ENCODE data around the gene ZFYVE28. TPM values are rescaled to one million over a fixed set of nuclear protein-coding genes. Genes with fewer than 3 reads are reported as not detected.
A peak's percentile ranks its signal among the peaks of the same experiment; 100 is the strongest.

The ZFYVE28 gene
- total and polyA plus RNA-seq, 5 donors from 2014 or later = 8.5 to 86.4 (median 17.6) TPM

- no peak overlapping the region for H3K4me3 Mint-ChIP-seq
- no peaks in the 10 kb centered on the region for H3K27me3 Mint-ChIP-seq
- H3K4me1 Mint-ChIP-seq = peaks cover 0 to 17% (median 7%) of the 10 kb centered on the region in 4 donors
- no peak overlapping the region for H3K4me3 ChIP-seq (ENCODE audit: low read depth, low read length)
- peaks cover 9% of the 10 kb centered on the region for H3K36me3 Mint-ChIP-seq
- no peak for ATAC-seq (ENCODE audit: low read depth in 2 of 2)
- H3K4me1 ChIP-seq (ENCODE audit: control insufficient read depth, insufficient read depth, low read length, poor library complexity, severe bottlenecking) = no peaks in the 10 kb centered on the region
- H3K27ac ChIP-seq (ENCODE audit: insufficient read depth, low read length, poor library complexity, severe bottlenecking) = no peak overlapping the region
- H3K27me3 ChIP-seq (ENCODE audit: control insufficient read depth, insufficient read depth, low read length) = no peaks in the 10 kb centered on the region
- DNase-seq = peak in 1 of 3 donors; percentile 1
- H3K36me3 ChIP-seq (ENCODE audit: control insufficient read depth, insufficient read depth, low read length) = peaks cover 49% of the 10 kb centered on the region
- no peak overlapping the region for H3K27ac Mint-ChIP-seq
- no peaks in the 10 kb centered on the region for H3K9me3 Mint-ChIP-seq
- H3K9me3 ChIP-seq (ENCODE audit: control insufficient read depth in 2 of 2, low read length in 2 of 2) = no peaks in the 10 kb centered on the region
These were observed 168.7 kb downstream of the ZFYVE28 start for GRCh38 chr4:2249526-2250356.

DNA sequence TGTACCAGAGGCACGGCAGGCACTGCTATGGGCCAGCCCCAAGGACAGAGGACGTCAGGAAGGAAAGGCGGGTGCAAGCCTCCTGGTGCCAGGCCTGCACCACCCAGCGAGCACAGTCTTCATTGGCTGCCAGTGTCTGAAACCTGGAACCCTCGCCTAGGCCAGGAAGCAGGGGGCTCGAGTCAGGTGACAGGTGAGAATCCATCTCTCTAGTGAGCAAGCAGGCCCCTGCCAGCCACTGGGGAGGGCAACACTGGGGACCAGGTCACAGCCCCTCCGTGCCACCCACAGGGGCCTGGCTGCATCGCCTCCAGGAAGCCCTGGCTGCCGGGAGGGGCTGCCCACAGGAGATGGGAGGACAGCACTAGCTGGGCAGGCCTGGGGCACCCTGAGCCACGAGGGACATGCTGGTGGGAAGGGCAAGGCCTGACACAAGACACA lies 169.6 kb downstream of the ZFYVE28 start:
- H3K4me3 Mint-ChIP-seq = no peak overlapping the region
- Histone ChIP-seq H3K27ac (ENCODE audit: insufficient read depth, low read length, poor library complexity, severe bottlenecking) (no peak overlapping the region), H3K4me3 (ENCODE audit: low read depth, low read length) (no peak overlapping the region), H3K9me3 (ENCODE audit: control insufficient read depth in 2 of 2, low read length in 2 of 2) (no peaks in the 10 kb centered on the region), H3K36me3 (ENCODE audit: control insufficient read depth, insufficient read depth, low read length) (peaks cover 40% of the 10 kb centered on the region), H3K4me1 (ENCODE audit: control insufficient read depth, insufficient read depth, low read length, poor library complexity, severe bottlenecking) (no peaks in the 10 kb centered on the region), H3K27me3 (ENCODE audit: control insufficient read depth, insufficient read depth, low read length) (no peaks in the 10 kb centered on the region)
- DNase-seq (peak in 1 of 3 donors; percentile 1), ATAC-seq (ENCODE audit: low read depth in 2 of 2) (no peak)
- H3K9me3 Mint-ChIP-seq = no peaks in the 10 kb centered on the region
- H3K36me3 Mint-ChIP-seq = peaks cover 3% of the 10 kb centered on the region
- no peaks in the 10 kb centered on the region for H3K27me3 Mint-ChIP-seq
- H3K4me1 Mint-ChIP-seq = peaks cover 5 to 18% (median 8%) of the 10 kb centered on the region in 4 donors
- no peak overlapping the region for H3K27ac Mint-ChIP-seq

DNA sequence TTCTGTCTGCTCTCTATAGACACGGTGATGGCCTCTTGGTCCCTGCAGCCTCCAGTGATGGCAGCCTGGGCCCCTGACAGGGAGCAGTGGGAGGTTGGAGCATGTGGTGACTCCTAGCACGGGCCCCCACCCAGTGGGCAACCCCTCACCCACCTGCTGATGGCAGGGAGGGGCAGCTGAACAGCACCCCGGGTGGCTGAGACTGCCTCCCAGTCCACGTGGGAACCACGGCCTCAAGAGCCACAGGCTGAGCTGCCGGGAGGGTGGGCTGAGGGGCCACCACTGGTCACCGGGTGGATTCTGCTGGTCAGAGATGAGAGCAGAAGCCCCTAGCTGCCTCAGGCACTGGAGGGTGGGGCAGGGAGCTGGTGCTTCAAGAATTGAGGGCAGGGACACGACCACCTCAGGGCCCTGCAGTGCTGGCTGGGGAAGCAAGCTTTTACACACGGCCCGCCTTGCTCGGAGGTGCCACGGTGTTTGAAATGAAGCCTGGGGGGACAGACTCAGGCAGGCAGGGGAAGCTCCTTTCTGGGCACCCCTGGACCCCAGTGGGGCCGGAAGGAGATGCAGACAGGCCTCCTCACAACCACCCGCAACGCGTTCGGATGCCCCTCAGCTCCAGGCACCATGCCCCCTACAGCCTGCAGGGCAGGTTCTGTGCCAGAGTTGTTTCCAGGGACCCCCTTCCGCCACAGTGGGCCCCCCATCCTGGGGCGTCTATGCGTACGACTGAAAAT lies 170.2 kb downstream of the ZFYVE28 start:
- H3K4me1 Mint-ChIP-seq = peaks cover 6 to 24% (median 13%) of the 10 kb centered on the region in 4 donors
- Histone ChIP-seq H3K9me3 (ENCODE audit: control insufficient read depth in 2 of 2, low read length in 2 of 2) (no peaks in the 10 kb centered on the region), H3K27me3 (ENCODE audit: control insufficient read depth, insufficient read depth, low read length) (no peaks in the 10 kb centered on the region), H3K27ac (ENCODE audit: insufficient read depth, low read length, poor library complexity, severe bottlenecking) (no peak overlapping the region), H3K4me3 (ENCODE audit: low read depth, low read length) (no peak overlapping the region), H3K36me3 (ENCODE audit: control insufficient read depth, insufficient read depth, low read length) (peaks cover 34% of the 10 kb centered on the region), H3K4me1 (ENCODE audit: control insufficient read depth, insufficient read depth, low read length, poor library complexity, severe bottlenecking) (no peaks in the 10 kb centered on the region)
- H3K4me3 Mint-ChIP-seq = no peak overlapping the region
- no peak for DNase-seq
- ATAC-seq (ENCODE audit: low read depth in 2 of 2) = no peak
- no peaks in the 10 kb centered on the region for H3K9me3 Mint-ChIP-seq
- H3K27ac Mint-ChIP-seq = no peak overlapping the region
- peaks cover 3% of the 10 kb centered on the region for H3K36me3 Mint-ChIP-seq
- H3K27me3 Mint-ChIP-seq = no peaks in the 10 kb centered on the region

GRCh38 chr4:2247128-2248043 lies 171.1 kb downstream of the ZFYVE28 start:
- peaks cover 2% of the 10 kb centered on the region for H3K27me3 Mint-ChIP-seq
- Histone ChIP-seq H3K9me3 (ENCODE audit: control insufficient read depth in 2 of 2, low read length in 2 of 2) (no peaks in the 10 kb centered on the region), H3K4me3 (ENCODE audit: low read depth, low read length) (no peak overlapping the region), H3K4me1 (ENCODE audit: control insufficient read depth, insufficient read depth, low read length, poor library complexity, severe bottlenecking) (peaks cover 1% of the 10 kb centered on the region), H3K27me3 (ENCODE audit: control insufficient read depth, insufficient read depth, low read length) (no peaks in the 10 kb centered on the region), H3K36me3 (ENCODE audit: control insufficient read depth, insufficient read depth, low read length) (peaks cover 33% of the 10 kb centered on the region), H3K27ac (ENCODE audit: insufficient read depth, low read length, poor library complexity, severe bottlenecking) (no peak overlapping the region)
- H3K4me3 Mint-ChIP-seq = no peak overlapping the region
- H3K36me3 Mint-ChIP-seq = peaks cover 3% of the 10 kb centered on the region
- peak in 1 of 3 donors; percentile 1 for DNase-seq
- no peaks in the 10 kb centered on the region for H3K9me3 Mint-ChIP-seq
- ATAC-seq (ENCODE audit: low read depth in 2 of 2) = no peak
- H3K4me1 Mint-ChIP-seq = peaks cover 6 to 23% (median 13%) of the 10 kb centered on the region in 4 donors
- H3K27ac Mint-ChIP-seq = no peak overlapping the region

DNA sequence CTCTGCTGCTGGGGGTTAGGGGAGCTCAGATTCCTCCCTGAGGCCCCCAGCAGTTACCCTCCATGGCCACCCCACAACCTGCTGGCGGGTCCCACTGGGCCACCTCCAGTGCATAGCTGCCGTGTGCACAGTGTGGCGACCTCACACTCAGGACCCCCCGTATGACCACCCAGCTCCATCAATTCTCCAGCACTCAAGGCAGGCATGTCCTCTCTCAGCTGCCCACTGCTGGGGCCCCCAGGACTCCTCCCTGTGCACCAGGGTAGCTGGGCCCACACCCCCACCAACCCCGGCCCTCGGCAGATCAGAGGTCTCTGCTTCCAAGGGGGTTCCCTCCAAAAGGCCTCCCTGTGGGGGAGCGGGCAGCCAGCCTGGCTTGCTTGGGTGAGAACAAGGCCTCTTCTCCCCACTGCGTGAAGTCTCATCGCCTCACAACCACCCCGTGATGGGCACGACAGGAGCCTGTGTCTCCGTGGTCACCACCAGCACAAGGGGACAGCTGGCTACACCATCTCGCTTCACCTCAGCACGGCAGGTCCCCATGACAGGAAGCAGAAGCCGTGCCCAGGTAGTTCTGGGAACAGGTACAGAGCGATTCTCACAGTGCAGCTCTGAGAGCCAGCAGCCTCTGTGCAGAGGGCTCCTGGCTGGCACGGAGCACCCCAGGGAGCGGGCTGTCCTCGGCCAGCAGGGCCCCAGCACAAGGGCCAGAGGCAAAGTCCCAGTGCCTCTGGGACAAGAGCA lies 171.9 kb downstream of the ZFYVE28 start:
- no peak for DNase-seq
- peaks cover 3% of the 10 kb centered on the region for H3K36me3 Mint-ChIP-seq
- peaks cover 0 to 1% (median 0%) of the 10 kb centered on the region in 7 donors for H3K9me3 Mint-ChIP-seq
- H3K9me3 ChIP-seq (ENCODE audit: control insufficient read depth in 2 of 2, low read length in 2 of 2) = no peaks in the 10 kb centered on the region
- H3K4me3 ChIP-seq (ENCODE audit: low read depth, low read length) = no peak overlapping the region
- H3K36me3 ChIP-seq (ENCODE audit: control insufficient read depth, insufficient read depth, low read length) = peaks cover 26% of the 10 kb centered on the region
- H3K27ac ChIP-seq (ENCODE audit: insufficient read depth, low read length, poor library complexity, severe bottlenecking) = no peak overlapping the region
- no peak overlapping the region for H3K27ac Mint-ChIP-seq
- H3K4me1 ChIP-seq (ENCODE audit: control insufficient read depth, insufficient read depth, low read length, poor library complexity, severe bottlenecking) = peaks cover 4% of the 10 kb centered on the region
- peaks cover 4% of the 10 kb centered on the region for H3K27me3 Mint-ChIP-seq
- ATAC-seq (ENCODE audit: low read depth in 2 of 2) = no peak
- H3K4me1 Mint-ChIP-seq = peaks cover 6 to 29% (median 13%) of the 10 kb centered on the region in 4 donors
- no peak overlapping the region for H3K4me3 Mint-ChIP-seq
- H3K27me3 ChIP-seq (ENCODE audit: control insufficient read depth, insufficient read depth, low read length) = no peaks in the 10 kb centered on the region

DNA sequence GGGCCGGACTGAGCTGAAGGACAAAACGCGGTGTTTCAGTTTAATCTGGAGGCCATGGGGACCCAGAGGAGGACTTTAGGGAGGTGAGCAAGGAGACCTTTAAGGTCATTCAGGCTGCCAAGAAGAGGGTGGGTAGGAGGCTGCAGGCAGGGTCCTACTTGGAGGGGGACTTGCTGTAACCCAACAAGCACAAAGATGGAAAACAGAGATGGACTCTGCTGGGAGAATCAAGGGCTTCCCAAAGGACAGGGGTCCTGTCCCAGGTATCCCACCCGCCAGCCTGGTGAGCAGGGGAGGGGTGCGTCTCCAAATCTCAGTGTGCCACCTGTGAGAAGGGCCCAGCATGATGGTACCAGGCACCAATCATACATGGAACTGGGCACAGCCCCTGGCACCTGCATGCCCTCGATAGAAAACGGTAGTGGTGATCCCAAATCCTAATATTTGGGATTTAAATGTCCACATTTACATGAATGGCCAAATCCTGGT lies 172.6 kb downstream of the ZFYVE28 start:
- peak overlapping the region in 2 of 3 donors; percentile 73 to 82 for H3K27ac Mint-ChIP-seq
- peak overlapping the region in 2 of 4 donors; percentile 15 to 25 for H3K4me3 Mint-ChIP-seq
- peaks cover 11 to 32% (median 14%) of the 10 kb centered on the region in 4 donors for H3K4me1 Mint-ChIP-seq
- H3K4me1 ChIP-seq (ENCODE audit: control insufficient read depth, insufficient read depth, low read length, poor library complexity, severe bottlenecking) = peaks cover 10% of the 10 kb centered on the region
- no peak for ATAC-seq (ENCODE audit: low read depth in 2 of 2)
- peaks cover 21% of the 10 kb centered on the region for H3K36me3 ChIP-seq (ENCODE audit: control insufficient read depth, insufficient read depth, low read length)
- peaks cover 0 to 3% (median 0%) of the 10 kb centered on the region in 7 donors for H3K9me3 Mint-ChIP-seq
- no peaks in the 10 kb centered on the region for H3K9me3 ChIP-seq (ENCODE audit: control insufficient read depth in 2 of 2, low read length in 2 of 2)
- H3K27me3 Mint-ChIP-seq = peaks cover 4% of the 10 kb centered on the region
- no peaks in the 10 kb centered on the region for H3K27me3 ChIP-seq (ENCODE audit: control insufficient read depth, insufficient read depth, low read length)
- no peak overlapping the region for H3K27ac ChIP-seq (ENCODE audit: insufficient read depth, low read length, poor library complexity, severe bottlenecking)
- peaks cover 3% of the 10 kb centered on the region for H3K36me3 Mint-ChIP-seq
- no peak for DNase-seq
- no peak overlapping the region for H3K4me3 ChIP-seq (ENCODE audit: low read depth, low read length)

Measured in CD4-positive, CD25-positive, alpha-beta regulatory T cell (primary cell).